Body of pancreas (tissue), 4 donors: ENCODE measurements around the gene WDFY4. TPM values are rescaled to one million over a fixed set of nuclear protein-coding genes. Genes with fewer than 3 reads are reported as not detected.

Experiments used
- ATAC-seq: fragments of 150-250 bp; one replicate; pipeline ENCODE4 v1.9.1; 2016
- DNase-seq, 4 donors: peaks; one replicate each; pipeline ENCODE4 v3.0.0-alpha.2; 2019
- H3K27ac ChIP-seq, 4 donors: fragments of 200-600 bp; sonication (generic); 1 replicate in 3 of 4; 2 replicates in 1 of 4; pipeline versions ENCODE4 v1.5.1 to v1.6.1; 2016 to 2019; ENCODE audit warnings: mild to moderate bottlenecking in 1 of 4, mixed read lengths in 1 of 4, moderate library complexity in 1 of 4
- H3K27me3 ChIP-seq, 2 donors: fragments of 200-600 bp; sonication (generic); one replicate each; pipeline ENCODE4 v1.6.0; 2016; ENCODE audit warnings: mild to moderate bottlenecking in 1 of 2
- H3K36me3 ChIP-seq, 2 donors: fragments of 200-600 bp; sonication (generic); replicated peaks in 1 of 2; 2 replicates each; pipeline ENCODE4 v1.5.1; 2016; ENCODE audit warnings: low read depth in 2 of 2; ENCODE audit not compliant: insufficient read depth in 1 of 2
- H3K4me1 ChIP-seq: fragments of 200-600 bp; sonication (generic); one replicate; pipeline ENCODE4 v1.6.0; 2016
- H3K4me3 ChIP-seq, 2 donors: fragments of 200-600 bp; sonication (generic); 1 replicate in 1 of 2; 2 replicates in 1 of 2; pipeline ENCODE4 v1.5.1; 2016 to 2019
- H3K9me3 ChIP-seq, 3 donors: fragments of 200-600 bp; sonication (generic); 1 replicate in 2 of 3; 2 replicates in 1 of 3; pipeline ENCODE4 v1.5.1; 2016
- CTCF ChIP-seq, 7 experiments: fragments of 450-650 bp in 4 of 7; fragments of 200-600 bp in 3 of 7; sonication (generic) in 3 of 7; IDR thresholded peaks; one replicate each; pipeline ENCODE4 v1.5.1; 2016 to 2019; ENCODE audit warnings: antibody characterized with exemption in 7 of 7
- POLR2A ChIP-seq, 3 donors: fragments of 450-650 bp; IDR thresholded peaks; one replicate each; pipeline ENCODE4 v1.6.1; 2016; ENCODE audit warnings: antibody characterized with exemption in 3 of 3, mild to moderate bottlenecking in 2 of 3
- WGBS, 2 donors: methylation state at CpG; one replicate each; pipeline ENCODE4 v1.1.5; 2017; 5-methylcytosine and 5-hydroxymethylcytosine counted together
- intact Hi-C: fragments of 100-400 bp; cut with DNase I; formaldehyde crosslinking; loops from one replicate; pipeline ENCODE4 v1.15.1; 2023
- total RNA-seq, 2 donors: library from RNA; depleted of rRNA; stranded (reverse); fragments of >200 nt; gene quantifications; one replicate each; pipeline ENCODE4 v1.1.0, GENCODE V29; 2016

WDFY4 gene
- total RNA-seq, 2 donors from 2014 or later: 0.66 to 2.3 TPM

DNA sequence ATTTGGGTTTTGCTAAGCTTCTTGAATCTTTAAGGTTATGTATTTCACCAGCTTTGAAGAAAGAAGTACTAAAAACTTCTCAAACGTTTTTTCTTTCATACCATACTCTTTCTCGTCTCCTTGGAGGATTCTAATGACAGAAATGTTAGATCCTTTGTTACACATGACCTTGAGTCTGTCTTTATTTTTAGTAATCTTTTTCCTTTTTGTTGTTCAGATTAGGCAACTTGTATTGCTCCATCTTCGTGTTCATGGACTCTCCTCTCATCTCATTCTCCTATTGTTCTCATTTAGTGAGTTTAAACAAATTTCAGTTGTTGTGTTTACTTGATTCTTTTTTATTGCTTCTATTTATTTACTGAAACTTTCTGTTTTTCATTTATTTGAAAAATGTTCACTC, 73.7 kb downstream of the WDFY4 start:
- 24 to 32% methylated on average over 3 of the region's 3 CpGs for WGBS, 2 donors
- DNase-seq: no peak

DNA sequence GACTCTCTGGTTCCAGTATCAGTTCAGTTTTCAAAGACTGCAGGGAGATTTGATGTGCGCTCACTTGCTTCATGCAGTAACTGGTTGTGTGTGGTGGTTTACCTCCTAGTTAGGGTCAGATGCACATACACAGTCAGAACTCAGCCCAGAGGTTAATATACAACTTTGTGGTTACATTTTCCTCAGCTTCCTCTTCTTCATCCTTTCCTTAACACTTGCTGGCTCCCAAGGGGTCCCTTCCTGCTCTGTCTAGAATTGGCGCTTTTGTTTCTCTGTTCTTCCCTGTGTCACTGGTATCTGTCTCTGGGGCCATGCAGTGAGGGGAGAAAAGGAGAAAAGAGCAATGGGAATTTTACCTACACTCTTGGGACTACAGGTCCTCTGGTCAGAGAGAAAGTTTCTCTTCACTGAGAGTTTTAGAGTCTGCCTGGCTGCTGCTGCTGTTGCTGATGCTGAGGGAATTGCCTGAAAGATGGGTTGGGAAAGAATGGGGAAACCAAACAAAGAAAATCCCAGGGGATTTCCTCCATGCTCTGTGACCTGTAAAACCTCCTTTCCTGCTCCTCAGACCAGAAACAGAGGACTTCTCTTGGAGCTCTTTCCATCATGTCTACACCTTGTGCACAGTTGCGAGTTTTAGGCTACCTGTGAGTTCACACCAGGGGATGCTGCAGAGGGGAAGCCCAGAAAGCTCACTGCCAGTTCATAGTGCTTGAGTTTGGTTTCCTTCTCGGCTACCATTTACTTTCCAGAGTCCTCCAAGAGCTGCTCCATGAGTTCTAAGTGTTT, 74.6 kb downstream of the WDFY4 start:
- TF ChIP-seq POLR2A (IDR thresholded peaks at IDR 0.05) (no peak), CTCF (IDR thresholded peaks at IDR 0.05) (no peak)
- no peak overlapping the region for H3K27ac ChIP-seq
- no peaks in the 10 kb centered on the region for H3K36me3 ChIP-seq
- no peaks in the 10 kb centered on the region for H3K9me3 ChIP-seq
- no peaks in the 10 kb centered on the region for H3K4me1 ChIP-seq
- ATAC-seq: no peak
- DNase-seq: no peak
- intact Hi-C loops: no loop called here
- no peak overlapping the region for H3K4me3 ChIP-seq
- H3K27me3 ChIP-seq: no peaks in the 10 kb centered on the region
- 75 to 79% methylated on average over 4 of the region's 4 CpGs for WGBS, 2 donors

More for the DNA sequence above, 73.7 kb downstream of the WDFY4 start:
- TF ChIP-seq CTCF (IDR thresholded peaks at IDR 0.05) (no peak), POLR2A (IDR thresholded peaks at IDR 0.05) (no peak)
- H3K9me3 ChIP-seq: no peaks in the 10 kb centered on the region
- no peaks in the 10 kb centered on the region for H3K36me3 ChIP-seq
- intact Hi-C loops: no loop called here
- H3K27me3 ChIP-seq: no peaks in the 10 kb centered on the region
- no peak overlapping the region for H3K4me3 ChIP-seq
- H3K27ac ChIP-seq: no peak overlapping the region
- no peak for ATAC-seq
- no peaks in the 10 kb centered on the region for H3K4me1 ChIP-seq

GRCh38 chr10:48760983-48761382, 76.3 kb downstream of the WDFY4 start:
- H3K27ac ChIP-seq: no peak overlapping the region
- no peaks in the 10 kb centered on the region for H3K9me3 ChIP-seq
- H3K27me3 ChIP-seq: no peaks in the 10 kb centered on the region
- no peaks in the 10 kb centered on the region for H3K4me1 ChIP-seq
- WGBS, 2 donors: 51 to 52% methylated on average over 5 of the region's 5 CpGs
- no peak overlapping the region for H3K4me3 ChIP-seq
- no peak for TF ChIP-seq POLR2A (IDR thresholded peaks at IDR 0.05)
- no peak for TF ChIP-seq CTCF (IDR thresholded peaks at IDR 0.05)
- ATAC-seq (no peak), DNase-seq (no peak)
- intact Hi-C loops: no loop called here
- H3K36me3 ChIP-seq: no peaks in the 10 kb centered on the region

DNA sequence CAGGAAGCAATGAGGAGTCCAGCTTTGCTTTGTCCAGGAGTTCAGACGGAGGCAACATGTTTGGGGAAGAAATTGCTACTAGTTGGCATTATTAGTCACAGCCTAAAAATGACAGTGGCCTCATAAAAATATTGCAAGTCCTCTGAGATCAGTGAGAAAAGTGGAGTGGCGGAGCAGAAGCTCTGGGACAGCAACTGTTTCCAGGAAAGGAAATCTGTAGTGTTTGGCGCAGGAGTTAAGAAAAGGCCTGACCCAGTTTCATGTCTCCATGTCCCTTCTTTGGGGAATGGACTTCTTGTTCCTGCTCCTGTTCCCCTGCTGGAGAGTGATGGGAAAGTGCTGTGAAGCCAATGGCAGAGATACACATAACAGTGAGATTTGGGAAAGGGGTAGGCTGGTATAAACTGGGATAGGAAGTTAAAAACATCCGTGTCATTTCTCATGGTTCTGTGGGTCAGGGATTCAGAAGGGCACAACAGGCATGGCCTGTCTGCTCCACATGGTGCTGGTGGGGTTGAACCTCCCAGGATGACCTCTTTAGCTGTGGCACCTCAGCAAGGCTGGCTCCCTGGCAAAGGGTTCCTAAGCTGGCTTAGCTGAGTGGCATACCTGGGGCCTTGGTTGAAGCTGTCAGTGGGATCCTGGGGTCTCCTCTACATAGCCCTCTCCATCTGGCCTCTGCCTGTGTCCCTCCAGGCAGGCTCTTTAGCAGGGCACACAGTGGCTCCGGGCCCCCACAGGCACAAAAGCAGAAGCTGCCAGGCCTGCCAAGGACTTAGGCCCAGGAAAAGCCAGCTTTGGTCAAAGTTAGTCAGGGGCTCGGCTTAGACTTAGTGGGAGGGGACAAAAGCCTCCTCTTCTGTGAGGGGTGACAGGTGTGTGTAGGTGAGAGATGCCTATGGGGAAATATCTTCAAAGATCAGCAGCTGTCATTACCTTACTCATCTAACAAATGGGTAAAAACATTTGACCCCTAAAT, 77.7 kb downstream of the WDFY4 start:
- Histone ChIP-seq H3K36me3 (no peaks in the 10 kb centered on the region), H3K9me3 (no peaks in the 10 kb centered on the region), H3K4me3 (no peak overlapping the region), H3K27ac (no peak overlapping the region), H3K4me1 (no peaks in the 10 kb centered on the region), H3K27me3 (no peaks in the 10 kb centered on the region)
- 71 to 81% methylated on average over 5 to 6 of the region's 6 CpGs for WGBS, 2 donors
- intact Hi-C loops: no loop called here
- DNase-seq (no peak), ATAC-seq (no peak)
- TF ChIP-seq CTCF (IDR thresholded peaks at IDR 0.05) (no peak), POLR2A (IDR thresholded peaks at IDR 0.05) (no peak)
